GM18868 (cell line): ENCODE measurements around the gene SMCO1.
A peak's percentile ranks its signal among the peaks of the same experiment; 100 is the strongest.
"Not testable (repeated sequence)": the region's sequence is repeated elsewhere in the genome, so short reads cannot be mapped to it uniquely, and the experiment has no call there.

Experiments used
- ATAC-seq: cut with Tn5 transposase; IDR thresholded peaks from one replicate; pipeline ENCODE4 v1.9.1; 2021; ENCODE audit warnings: mild to moderate bottlenecking, moderate library complexity; ENCODE audit not compliant: unreplicated experiment

The SMCO1 gene

GRCh38 chr3:196523841-196524240 lies 8.7 kb upstream of the SMCO1 start:
- no peak for ATAC-seq

GRCh38 chr3:196521291-196521690 lies 6.1 kb upstream of the SMCO1 start:
- not testable (repeated sequence) for ATAC-seq

- no peak for ATAC-seq
Measured at GRCh38 chr3:196519718-196520082, 4.6 kb upstream of the SMCO1 start.

- ATAC-seq = no peak
Measured at GRCh38 chr3:196518966-196519717, 4.0 kb upstream of the SMCO1 start.

- no peak for ATAC-seq
Measured at GRCh38 chr3:196517919-196518318, 2.8 kb upstream of the SMCO1 start.

- ATAC-seq = no peak
Measured at GRCh38 chr3:196517162-196517800, 2.1 kb upstream of the SMCO1 start.

GRCh38 chr3:196514350-196514716 lies 813 bp downstream of the SMCO1 start:
- no peak for ATAC-seq

- no peak for ATAC-seq
Measured at GRCh38 chr3:196513697-196514349, 1.3 kb downstream of the SMCO1 start.

- not testable (repeated sequence) for ATAC-seq
Measured at GRCh38 chr3:196511646-196512425, 3.3 kb downstream of the SMCO1 start.

- not testable (repeated sequence) for ATAC-seq
Measured at GRCh38 chr3:196511108-196511507, 4.0 kb downstream of the SMCO1 start.

- no peak for ATAC-seq
Measured at GRCh38 chr3:196506687-196507086, 8.5 kb downstream of the SMCO1 start.

GRCh38 chr3:196504556-196504955 lies 10.6 kb downstream of the SMCO1 start:
- no peak for ATAC-seq

GRCh38 chr3:196504077-196504398 lies 11.1 kb downstream of the SMCO1 start:
- not testable (repeated sequence) for ATAC-seq

- ATAC-seq = peak; percentile 88
Measured at GRCh38 chr3:196503196-196504076, 11.7 kb downstream of the SMCO1 start, which contains the start of gene RNF168. TSS of gene RNF168 (minus strand) at chr3:196503768. CDS start at chr3:196503173, 595 bp downstream.

GRCh38 chr3:196502775-196503195 lies 12.4 kb downstream of the SMCO1 start:
- ATAC-seq = no peak

- ATAC-seq = no peak
Measured at GRCh38 chr3:196501316-196502044, 13.7 kb downstream of the SMCO1 start.

- ATAC-seq = no peak
Measured at GRCh38 chr3:196499807-196500524, 15.2 kb downstream of the SMCO1 start.

- ATAC-seq = no peak
Measured at GRCh38 chr3:196499061-196499460, 16.1 kb downstream of the SMCO1 start.

- no peak for ATAC-seq
Measured at GRCh38 chr3:196498297-196498696, 16.8 kb downstream of the SMCO1 start.
